H9 (cell line): Measurements from ENCODE around the gene PI16. TPM values are rescaled to one million over a fixed set of nuclear protein-coding genes. Genes with fewer than 3 reads are reported as not detected.

Source experiments
- DNase-seq: peaks from one replicate; pipeline ENCODE4 v3.0.0-alpha.2; 2017
- H2AFZ ChIP-seq: one replicate; pipeline ENCODE4 v1.6.1; 2013; ENCODE audit warnings: mild to moderate bottlenecking, low read length, control low read depth, moderate library complexity
- H2AK5ac ChIP-seq: 2 replicates; pipeline ENCODE4 v1.6.1; 2013; ENCODE audit warnings: low read length, control low read depth, mixed read lengths; ENCODE audit not compliant: insufficient read length
- H2BK120ac ChIP-seq: one replicate; pipeline ENCODE4 v1.6.1; 2013; ENCODE audit warnings: low read depth, mild to moderate bottlenecking, low read length, control low read depth, inconsistent platforms; ENCODE audit not compliant: poor library complexity, severe bottlenecking
- H2BK12ac ChIP-seq: 2 replicates; pipeline ENCODE4 v1.6.1; 2013; ENCODE audit warnings: low read length, control low read depth, mixed read lengths, low read depth; ENCODE audit not compliant: insufficient read length
- H2BK15ac ChIP-seq: 2 replicates; pipeline ENCODE4 v1.6.1; 2013; ENCODE audit warnings: low read depth, low read length, control low read depth
- H2BK20ac ChIP-seq: one replicate; pipeline ENCODE4 v1.6.1; 2013; ENCODE audit warnings: low read depth, mild to moderate bottlenecking, low read length, control low read depth, inconsistent platforms; ENCODE audit not compliant: poor library complexity, severe bottlenecking
- H2BK5ac ChIP-seq: 2 replicates; pipeline ENCODE4 v1.6.1; 2013; ENCODE audit warnings: low read length, control low read depth, mixed read lengths; ENCODE audit not compliant: insufficient read length
- H3K14ac ChIP-seq: 2 replicates; pipeline ENCODE4 v1.6.1; 2013; ENCODE audit warnings: low read length, control low read depth; ENCODE audit not compliant: insufficient read depth
- H3K18ac ChIP-seq: 2 replicates; pipeline ENCODE4 v1.6.1; 2013; ENCODE audit warnings: low read depth, mild to moderate bottlenecking, mixed read lengths, low read length, control low read depth; ENCODE audit not compliant: insufficient read length
- H3K23ac ChIP-seq: 2 replicates; pipeline ENCODE4 v1.6.1; 2013; ENCODE audit warnings: low read length, control low read depth, mixed read lengths, low read depth; ENCODE audit not compliant: insufficient read length
- H3K23me2 ChIP-seq: 2 replicates; pipeline ENCODE4 v1.6.1; 2013; ENCODE audit warnings: low read depth, mild to moderate bottlenecking, mixed read lengths, low read length, control low read depth; ENCODE audit not compliant: insufficient read length, poor library complexity, severe bottlenecking
- H3K27ac ChIP-seq: 2 replicates; pipeline ENCODE4 v1.5.1; 2013; ENCODE audit warnings: low read length, control low read depth, mixed read lengths, low read depth; ENCODE audit not compliant: insufficient read length
- H3K27me3 ChIP-seq: 2 replicates; pipeline ENCODE4 v1.6.1; 2013; ENCODE audit warnings: low read length, control low read depth, inconsistent platforms; ENCODE audit not compliant: insufficient read depth
- H3K4ac ChIP-seq: 2 replicates; pipeline ENCODE4 v1.6.1; 2013; ENCODE audit warnings: low read depth, mild to moderate bottlenecking, control low read depth, inconsistent platforms, low read length, moderate library complexity
- H3K4me1 ChIP-seq: 2 replicates; pipeline ENCODE4 v1.6.1; 2013; ENCODE audit warnings: low read length, control low read depth, inconsistent platforms; ENCODE audit not compliant: insufficient read depth
- H3K4me2 ChIP-seq: 2 replicates; pipeline ENCODE4 v1.6.1; 2013; ENCODE audit warnings: low read length, control low read depth, mixed read lengths; ENCODE audit not compliant: insufficient read length, insufficient read depth
- H3K56ac ChIP-seq: 2 replicates; pipeline ENCODE4 v1.6.1; 2013; ENCODE audit warnings: low read depth, mild to moderate bottlenecking, mixed read lengths, low read length, control low read depth; ENCODE audit not compliant: insufficient read length
- H3K79me1 ChIP-seq: 2 replicates; pipeline ENCODE4 v1.6.1; 2013; ENCODE audit warnings: low read depth, mild to moderate bottlenecking, moderate library complexity, low read length, control low read depth, inconsistent platforms; ENCODE audit not compliant: insufficient read depth, poor library complexity, severe bottlenecking
- H3K79me2 ChIP-seq: 2 replicates; pipeline ENCODE4 v1.6.1; 2013; ENCODE audit warnings: low read length, control low read depth, inconsistent platforms; ENCODE audit not compliant: insufficient read depth
- H3K9ac ChIP-seq: 2 replicates; pipeline ENCODE4 v1.6.1; 2013; ENCODE audit warnings: low read length, control low read depth, mixed read lengths; ENCODE audit not compliant: insufficient read length; ENCODE audit errors: extremely low read depth
- H3K9me3 ChIP-seq: one replicate; pipeline ENCODE4 v1.6.1; 2013; ENCODE audit warnings: low read depth, low read length, inconsistent platforms; ENCODE audit not compliant: control insufficient read depth
- H3T11ph ChIP-seq: one replicate; pipeline ENCODE4 v1.6.1; 2013; ENCODE audit warnings: mild to moderate bottlenecking, low read length, control low read depth, inconsistent platforms
- H4K20me1 ChIP-seq: one replicate; pipeline ENCODE4 v1.6.1; 2013; ENCODE audit not compliant: control insufficient read depth, insufficient read length, insufficient read depth
- H4K5ac ChIP-seq: 2 replicates; pipeline ENCODE4 v1.6.1; 2013; ENCODE audit warnings: low read depth, mild to moderate bottlenecking, mixed read lengths, low read length, control low read depth; ENCODE audit not compliant: insufficient read length
- H4K8ac ChIP-seq: replicated peaks from 2 replicates; pipeline ENCODE4 v1.6.1; 2013; ENCODE audit warnings: low read length, control low read depth, mixed read lengths, low read depth; ENCODE audit not compliant: insufficient read length
- H4K91ac ChIP-seq: 2 replicates; pipeline ENCODE4 v1.6.1; 2013; ENCODE audit warnings: low read depth, mild to moderate bottlenecking, moderate library complexity, mixed read lengths, low read length, control low read depth; ENCODE audit not compliant: insufficient read length
- H3K27ac Mint-ChIP-seq, 3 experiments: 2 replicates in 2 of 3; 3 replicates in 1 of 3; pipeline ENCODE4 v1.8.0; 2020 to 2021; ENCODE audit warnings: mixed read lengths in 3 of 3, mild to moderate bottlenecking in 1 of 3, moderate library complexity in 1 of 3
- H3K27me3 Mint-ChIP-seq: 2 replicates; pipeline ENCODE4 v1.8.0; 2021; ENCODE audit warnings: low read depth, mild to moderate bottlenecking, moderate library complexity, mixed read lengths
- H3K36me3 Mint-ChIP-seq, 3 experiments: 2 replicates in 2 of 3; 3 replicates in 1 of 3; pipeline ENCODE4 v1.8.0; 2020 to 2021; ENCODE audit warnings: low read depth in 3 of 3, mixed read lengths in 3 of 3; ENCODE audit not compliant: insufficient read depth in 1 of 3
- H3K4me1 Mint-ChIP-seq, 2 experiments: 2 replicates each; pipeline ENCODE4 v1.8.0; 2020; ENCODE audit warnings: mixed read lengths in 2 of 2
- H3K4me3 Mint-ChIP-seq, 2 experiments: 2 replicates in 1 of 2; 3 replicates in 1 of 2; pipeline ENCODE4 v1.8.0; 2020 to 2021; ENCODE audit warnings: mild to moderate bottlenecking in 2 of 2, mixed read lengths in 2 of 2, moderate library complexity in 1 of 2
- H3K9me3 Mint-ChIP-seq, 2 experiments: 2 replicates in 1 of 2; 3 replicates in 1 of 2; pipeline ENCODE4 v1.8.0; 2020; ENCODE audit warnings: mild to moderate bottlenecking in 2 of 2, mixed read lengths in 2 of 2, moderate library complexity in 1 of 2
- WGBS: extraction: QIAGEN DNeasy Blood & Tissue Kit; methylation state at CpG from one replicate; pipeline ENCODE4 v1.1.7; 2013; ENCODE audit warnings: missing lambda C conversion rate, low lambda C conversion rate, mixed read lengths; ENCODE audit not compliant: insufficient read length; ENCODE audit errors: extremely low coverage; 5-methylcytosine and 5-hydroxymethylcytosine counted together
- total RNA-seq: library from RNA; stranded (reverse); gene quantifications from 2 replicates; pipeline ENCODE4 v1.2.1, GENCODE V29; 2021
- TF ChIP-seq, protein P1 (sequence below): fragments of 200-600 bp; sonication (generic); conservative IDR thresholded peaks from 3 replicates; pipeline ENCODE4 v1.8.0; 2021; ENCODE audit warnings: antibody characterized with exemption, mild to moderate bottlenecking

The PI16 gene
- total RNA-seq, 1 experiment from 2014 or later: not detected

DNA sequence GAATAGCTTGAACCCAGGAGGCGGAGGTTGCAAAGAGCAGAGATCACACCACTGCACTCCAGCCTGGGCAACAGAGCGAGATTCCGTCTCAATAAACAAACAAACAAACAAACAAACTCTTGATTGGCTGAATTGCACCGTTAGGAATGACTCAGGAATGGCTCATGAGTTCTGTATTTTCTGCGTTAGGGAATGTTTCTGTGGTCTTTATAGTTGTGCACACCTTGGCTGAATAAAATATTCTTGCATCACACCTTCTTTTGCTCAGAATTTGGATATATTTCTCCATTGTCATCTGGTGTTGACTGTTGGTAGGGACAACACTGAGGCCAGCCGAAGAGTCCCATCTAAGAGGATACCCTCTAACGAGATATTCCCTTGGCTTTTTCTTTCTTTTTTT is 19.6 kb upstream of the PI16 start:
- Histone ChIP-seq H3K56ac (no peak overlapping the region), H3K18ac (no peak overlapping the region), H2BK12ac (no peak overlapping the region), H3K79me2 (no peaks in the 10 kb centered on the region), H4K5ac (no peak overlapping the region), H3K4me2 (no peak overlapping the region), H3K27me3 (no peaks in the 10 kb centered on the region), H4K20me1 (no peaks in the 10 kb centered on the region), H3K4ac (no peak overlapping the region), H3K9me3 (no peaks in the 10 kb centered on the region), H3K79me1 (no peaks in the 10 kb centered on the region), H3K4me1 (no peaks in the 10 kb centered on the region), H2BK20ac (no peak overlapping the region), H2BK15ac (no peak overlapping the region), H2AFZ (no peak overlapping the region), H2BK5ac (no peak overlapping the region), H4K91ac (no peak overlapping the region), H2BK120ac (no peak overlapping the region), H4K8ac (no peak overlapping the region), H3T11ph (no peak overlapping the region), H2AK5ac (no peak overlapping the region), H3K23me2 (no peaks in the 10 kb centered on the region), H3K27ac (no peak overlapping the region), H3K14ac (no peak overlapping the region), H3K9ac (no peak overlapping the region), H3K23ac (no peak overlapping the region)
- TF ChIP-seq, protein P1, sequence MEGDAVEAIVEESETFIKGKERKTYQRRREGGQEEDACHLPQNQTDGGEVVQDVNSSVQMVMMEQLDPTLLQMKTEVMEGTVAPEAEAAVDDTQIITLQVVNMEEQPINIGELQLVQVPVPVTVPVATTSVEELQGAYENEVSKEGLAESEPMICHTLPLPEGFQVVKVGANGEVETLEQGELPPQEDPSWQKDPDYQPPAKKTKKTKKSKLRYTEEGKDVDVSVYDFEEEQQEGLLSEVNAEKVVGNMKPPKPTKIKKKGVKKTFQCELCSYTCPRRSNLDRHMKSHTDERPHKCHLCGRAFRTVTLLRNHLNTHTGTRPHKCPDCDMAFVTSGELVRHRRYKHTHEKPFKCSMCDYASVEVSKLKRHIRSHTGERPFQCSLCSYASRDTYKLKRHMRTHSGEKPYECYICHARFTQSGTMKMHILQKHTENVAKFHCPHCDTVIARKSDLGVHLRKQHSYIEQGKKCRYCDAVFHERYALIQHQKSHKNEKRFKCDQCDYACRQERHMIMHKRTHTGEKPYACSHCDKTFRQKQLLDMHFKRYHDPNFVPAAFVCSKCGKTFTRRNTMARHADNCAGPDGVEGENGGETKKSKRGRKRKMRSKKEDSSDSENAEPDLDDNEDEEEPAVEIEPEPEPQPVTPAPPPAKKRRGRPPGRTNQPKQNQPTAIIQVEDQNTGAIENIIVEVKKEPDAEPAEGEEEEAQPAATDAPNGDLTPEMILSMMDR: no peak
- Mint-ChIP-seq H3K4me3 (no peak overlapping the region), H3K27me3 (peaks cover 5% of the 10 kb centered on the region), H3K9me3 (no peaks in the 10 kb centered on the region), H3K4me1 (no peaks in the 10 kb centered on the region), H3K27ac (no peak overlapping the region), H3K36me3 (no peaks in the 10 kb centered on the region; a peak in 2 of 7 replicates)
- no CpG with 5 or more reads among the region's 7 CpGs for WGBS
- no peak for DNase-seq
